Measurements from ENCODE around the gene OTP.

DNA sequence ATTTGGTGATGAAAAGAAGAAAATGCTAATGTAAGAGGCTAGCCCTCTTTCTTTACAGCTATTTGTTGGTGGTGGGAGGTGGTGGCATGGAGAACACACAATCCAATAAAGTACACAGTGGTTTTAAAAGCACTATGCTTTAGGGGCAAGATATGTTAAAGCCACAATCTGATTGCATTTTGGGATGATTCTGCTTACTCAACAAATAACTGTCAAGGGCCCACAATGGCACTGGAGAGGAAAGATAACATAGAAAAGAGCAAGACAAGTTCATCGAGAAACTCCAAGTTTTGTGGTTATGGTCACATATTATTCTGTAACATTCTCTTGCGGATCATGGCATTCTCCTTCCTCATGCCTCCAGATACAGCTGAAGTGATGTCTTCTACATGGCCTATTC, 38.8 kb downstream of the OTP start:
- TF ChIP-seq CTCF (conservative IDR thresholded peaks at IDR 0.05; ENCODE audit: low read depth, low read length) (no peak), EZH2 (IDR thresholded peaks at IDR 0.05; ENCODE audit: low read length, unreplicated experiment) (no peak), EZH2phosphoT487 (IDR thresholded peaks at IDR 0.05; ENCODE audit: borderline replicate concordance, low read length) (no peak)

Data from PC-3 (cell line).